Mucosa of gallbladder (tissue), 1 donor: ENCODE data around the gene PTPRQ. TPM values are rescaled to one million over a fixed set of nuclear protein-coding genes. Genes with fewer than 3 reads are reported as not detected.

Experiments used
- DNase-seq: peaks from one replicate; pipeline ENCODE4 v3.0.0-alpha.2; 2020; ENCODE audit warnings: low spot score
- total RNA-seq: library from RNA; stranded (reverse); gene quantifications from one replicate; pipeline ENCODE4 v1.2.1, GENCODE V29; 2021
- donor health status: DM: no; HTN: no; CAD: no.

The PTPRQ gene
- total RNA-seq, 1 donor from 2014 or later, result 1.3 TPM

- no peak for DNase-seq
These were observed 257.4 kb downstream of the PTPRQ start for GRCh38 chr12:80701388-80701787.

- DNase-seq, result no peak
These were observed 259.1 kb downstream of the PTPRQ start for GRCh38 chr12:80702889-80703805.

GRCh38 chr12:80704420-80704819, 260.4 kb downstream of the PTPRQ start:
- DNase-seq, result no peak

GRCh38 chr12:80707126-80707829, 263.2 kb downstream of the PTPRQ start, which contains the start of gene MYF6:
MYF6 (plus strand) TSS chr12:80707634; CDS start chr12:80707720, 86 bp downstream.
- DNase-seq, result no peak

GRCh38 chr12:80707830-80708258, 263.8 kb downstream of the PTPRQ start:
- DNase-seq, result no peak

GRCh38 chr12:80708259-80708974, 264.4 kb downstream of the PTPRQ start:
- no peak for DNase-seq

GRCh38 chr12:80708975-80709328, 264.9 kb downstream of the PTPRQ start:
- no peak for DNase-seq

- no peak for DNase-seq
These were observed 266.0 kb downstream of the PTPRQ start for GRCh38 chr12:80709811-80710726.

GRCh38 chr12:80710727-80711449, 266.9 kb downstream of the PTPRQ start:
- no peak for DNase-seq

- DNase-seq, result no peak
These were observed 267.8 kb downstream of the PTPRQ start for GRCh38 chr12:80711866-80712265.

- DNase-seq, result no peak
These were observed 268.8 kb downstream of the PTPRQ start for GRCh38 chr12:80712866-80713265.

- DNase-seq, result no peak
These were observed 269.4 kb downstream of the PTPRQ start for GRCh38 chr12:80713419-80713818.

- DNase-seq, result no peak
These were observed 270.0 kb downstream of the PTPRQ start for GRCh38 chr12:80714055-80714454.

GRCh38 chr12:80714846-80715245, 270.8 kb downstream of the PTPRQ start:
- no peak for DNase-seq

GRCh38 chr12:80715713-80716249, 271.7 kb downstream of the PTPRQ start:
- no peak for DNase-seq

- no peak for DNase-seq
These were observed 272.8 kb downstream of the PTPRQ start, which contains the start of gene MYF5 for GRCh38 chr12:80716696-80717469. MYF5 (plus strand) TSS chr12:80716912; CDS start chr12:80717064, 152 bp downstream.

- no peak for DNase-seq
These were observed 273.8 kb downstream of the PTPRQ start for GRCh38 chr12:80717856-80718255.

- DNase-seq, result no peak
These were observed 276.5 kb downstream of the PTPRQ start for GRCh38 chr12:80720516-80720915.

- DNase-seq, result no peak
These were observed 277.3 kb downstream of the PTPRQ start for GRCh38 chr12:80721326-80721725.
